ENCODE measurements around the gene CATSPERZ.

The CATSPERZ gene

DNA sequence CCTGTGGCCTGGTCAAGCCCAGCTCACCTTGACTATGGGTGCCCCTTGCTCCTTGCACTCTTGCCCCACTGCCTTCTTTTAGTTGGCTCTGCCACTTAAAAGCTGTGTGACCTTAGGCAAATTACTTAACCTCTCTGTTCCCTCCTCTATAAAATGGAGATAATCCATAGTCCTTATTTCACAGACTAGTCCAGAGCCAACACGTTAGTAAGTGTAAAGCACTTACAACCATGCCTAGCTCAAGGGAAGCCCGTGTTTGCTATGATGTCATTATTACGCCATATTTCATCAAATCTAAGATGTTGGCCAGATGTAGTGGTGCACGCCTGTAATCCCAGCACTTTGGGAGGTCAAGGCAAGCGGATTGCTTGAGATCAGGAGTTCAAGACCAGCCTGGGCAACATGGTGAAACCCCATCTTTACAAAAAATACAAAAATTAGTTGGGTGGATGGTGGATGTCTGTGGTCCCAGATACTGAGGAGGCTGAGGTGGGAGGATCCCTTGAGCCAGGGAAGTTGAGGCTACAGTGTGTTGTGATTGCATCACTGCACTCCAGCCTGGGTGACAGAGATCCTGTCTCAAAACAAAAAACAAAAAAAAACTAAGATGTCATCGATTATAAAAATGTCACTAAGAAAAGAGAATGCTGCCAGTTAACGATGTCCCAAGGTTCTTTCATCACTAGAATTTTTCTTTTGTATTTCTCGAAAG is 37.5 kb downstream of the CATSPERZ start:
- in situ Hi-C loops (cut with HindIII; ENCODE audit: low sequenced_read_pairs), result no loop called here

DNA sequence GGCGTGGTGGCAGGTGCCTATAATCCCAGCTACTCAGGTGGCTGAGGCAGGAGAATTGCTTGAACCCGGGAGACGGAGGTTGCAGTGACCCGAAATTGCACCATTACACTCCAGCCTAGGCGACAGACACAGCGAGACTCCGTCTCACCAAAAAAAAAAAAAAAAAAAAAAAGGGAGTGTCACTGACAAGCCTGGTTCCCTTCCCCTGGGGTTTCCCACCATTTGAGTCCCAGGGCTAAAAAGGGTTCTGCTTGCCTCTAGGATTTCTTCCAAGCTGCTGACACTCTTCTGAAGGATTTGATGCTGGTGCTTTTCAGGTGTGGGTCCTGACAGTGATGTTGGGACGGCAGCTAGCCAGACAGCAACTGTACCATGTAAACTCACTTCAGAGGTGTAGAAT is 38.6 kb downstream of the CATSPERZ start:
- in situ Hi-C loops (cut with HindIII; ENCODE audit: low sequenced_read_pairs), result no loop called here

DNA sequence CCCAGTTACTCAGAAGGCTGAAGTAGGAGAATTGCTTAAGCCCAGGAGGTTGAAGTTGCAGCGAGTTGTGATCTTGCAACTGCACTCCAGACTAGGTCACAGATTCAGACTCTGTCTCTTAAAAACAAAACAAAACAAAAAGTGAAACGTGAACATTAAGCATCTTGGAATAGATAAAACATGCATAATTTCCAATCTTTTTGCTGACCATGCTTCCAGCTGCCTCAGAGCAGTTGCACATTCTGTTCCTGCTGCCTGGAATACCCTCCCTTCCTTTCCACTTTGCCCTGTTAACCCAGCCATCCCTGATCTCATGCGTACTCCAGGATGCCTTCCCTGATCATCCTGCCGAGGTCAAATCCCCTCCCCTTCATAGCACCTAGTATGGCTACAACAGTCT is 39.1 kb downstream of the CATSPERZ start:
- in situ Hi-C loops (cut with HindIII; ENCODE audit: low sequenced_read_pairs), result no loop called here

DNA sequence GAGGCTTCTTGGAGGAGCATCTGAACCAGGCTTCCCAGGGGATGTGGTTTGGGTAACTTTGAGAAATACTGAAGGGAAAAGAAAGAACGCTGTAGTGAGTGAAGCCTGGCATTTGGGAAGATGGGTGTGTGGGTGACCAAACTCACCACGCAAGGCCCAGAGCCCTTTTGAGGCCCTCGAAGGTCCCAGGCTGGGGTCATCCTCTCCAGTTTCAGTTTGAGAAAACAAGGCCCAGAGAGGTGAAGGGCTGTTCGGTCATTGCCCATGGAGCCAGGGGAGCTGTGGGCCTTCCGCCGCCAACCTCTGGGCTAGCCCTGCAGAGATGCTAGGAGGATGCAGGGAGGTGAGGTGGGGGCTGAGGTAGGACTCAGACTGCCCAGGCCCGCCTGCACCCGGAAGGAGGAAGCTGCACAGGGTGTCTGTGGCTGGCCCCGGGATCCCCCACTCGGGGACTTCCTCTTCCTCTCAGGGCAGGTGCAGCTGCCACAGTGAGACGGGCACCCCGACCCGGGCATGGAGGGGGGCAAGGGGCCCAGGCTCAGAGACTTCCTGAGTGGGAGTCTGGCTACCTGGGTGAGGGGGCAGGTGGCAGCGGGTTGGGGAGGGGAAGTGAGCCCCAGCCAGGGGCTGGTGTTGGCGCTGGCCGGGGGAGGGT is 39.7 kb downstream of the CATSPERZ start, which contains the start of gene CCDC88B:
Gene CCDC88B, plus strand, starts transcription at position 451 of the 655 bp plus-strand sequence. Its CDS starts 63 bp downstream, at position 514.
- in situ Hi-C loops (cut with HindIII; ENCODE audit: low sequenced_read_pairs), result no loop called here

DNA sequence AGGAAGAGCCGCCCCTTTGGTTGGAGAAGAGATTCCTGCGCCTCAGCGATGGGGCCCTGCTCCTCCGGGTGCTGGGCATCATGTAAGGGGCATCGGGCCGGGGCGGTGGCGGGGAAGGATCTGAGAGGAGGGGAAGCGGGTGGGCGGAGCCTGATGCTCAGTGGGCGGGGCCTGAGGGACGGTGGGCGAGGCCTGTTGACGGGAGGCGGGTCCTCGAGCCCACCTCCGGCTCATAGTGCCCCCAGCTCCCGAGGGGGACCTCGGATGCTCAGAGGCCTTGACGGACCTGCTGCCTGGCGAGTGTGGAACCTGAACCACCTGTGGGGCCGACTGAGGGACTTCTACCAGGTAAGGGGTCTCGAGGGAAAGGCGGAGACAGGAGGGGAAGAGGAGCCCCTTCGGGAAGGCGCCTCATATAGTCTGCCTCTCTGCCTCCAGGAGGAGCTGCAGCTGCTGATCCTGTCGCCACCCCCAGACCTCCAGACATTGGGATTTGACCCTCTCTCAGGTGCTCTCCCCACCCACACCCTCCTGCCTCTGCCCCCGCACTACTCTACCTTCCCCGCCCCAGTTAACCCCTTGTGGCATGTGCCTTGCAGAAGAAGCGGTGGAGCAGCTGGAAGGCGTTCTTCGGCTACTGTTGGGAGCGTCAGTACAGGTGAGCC is 40.6 kb downstream of the CATSPERZ start:
- in situ Hi-C loops (cut with HindIII; ENCODE audit: low sequenced_read_pairs), result no loop called here

DNA sequence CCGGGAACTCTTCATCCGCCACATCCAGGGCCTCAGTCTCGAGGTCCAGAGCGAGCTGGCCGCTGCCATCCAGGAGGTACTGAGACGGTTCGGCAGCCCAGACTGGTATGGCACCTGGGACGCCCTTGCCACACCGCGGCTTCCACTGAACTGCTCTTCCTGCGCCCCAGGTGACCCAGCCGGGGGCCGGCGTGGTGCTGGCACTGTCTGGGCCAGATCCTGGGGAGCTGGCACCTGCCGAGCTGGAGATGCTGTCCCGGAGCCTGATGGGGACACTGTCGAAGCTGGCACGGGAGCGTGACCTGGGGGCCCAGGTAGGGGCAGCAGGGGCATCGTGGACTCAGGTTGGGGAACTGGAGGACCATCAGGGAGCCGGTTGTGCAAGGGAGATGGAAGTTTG is 41.3 kb downstream of the CATSPERZ start:
- in situ Hi-C loops (cut with HindIII; ENCODE audit: low sequenced_read_pairs), result no loop called here

DNA sequence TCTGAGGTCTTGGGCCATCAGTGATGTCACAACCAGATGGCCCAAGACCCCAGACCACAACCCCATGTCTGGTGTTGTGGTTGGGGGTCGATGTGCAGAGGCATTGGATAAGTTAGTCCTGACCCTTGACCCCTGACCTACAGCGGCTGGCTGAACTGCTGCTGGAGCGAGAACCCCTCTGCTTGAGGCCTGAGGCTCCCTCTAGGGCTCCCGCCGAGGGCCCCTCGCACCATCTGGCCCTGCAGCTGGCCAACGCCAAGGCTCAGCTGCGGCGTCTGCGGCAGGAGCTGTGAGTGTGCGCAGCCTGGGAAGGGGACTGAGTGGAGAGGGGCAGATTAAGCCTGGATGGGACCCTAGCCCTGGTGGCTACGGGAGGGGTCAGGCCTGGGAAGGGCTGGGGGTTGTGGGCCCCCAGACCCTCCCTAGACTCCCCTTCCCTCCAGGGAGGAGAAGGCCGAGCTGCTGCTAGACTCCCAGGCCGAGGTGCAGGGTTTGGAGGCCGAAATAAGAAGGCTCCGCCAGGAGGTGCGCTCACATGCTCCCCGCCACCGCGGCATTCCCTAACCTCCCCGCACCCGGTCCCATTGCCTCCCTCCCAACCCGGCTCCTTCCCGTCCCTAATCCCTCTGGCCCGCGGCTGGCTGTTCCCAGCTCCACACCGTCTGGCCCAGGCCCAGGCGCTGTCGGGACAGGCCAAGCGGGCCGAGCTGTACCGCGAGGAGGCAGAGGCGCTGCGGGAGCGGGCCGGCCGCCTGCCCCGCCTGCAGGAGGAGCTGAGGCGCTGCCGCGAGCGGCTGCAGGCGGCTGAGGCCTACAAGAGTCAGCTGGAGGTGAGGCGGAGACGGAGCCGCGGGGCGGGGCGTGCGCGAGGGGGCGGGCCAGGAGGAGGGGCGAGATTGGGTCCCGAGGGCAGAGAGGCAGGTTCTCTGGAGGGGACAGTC is 42.0 kb downstream of the CATSPERZ start:
- in situ Hi-C loops (cut with HindIII; ENCODE audit: low sequenced_read_pairs), result no loop called here

DNA sequence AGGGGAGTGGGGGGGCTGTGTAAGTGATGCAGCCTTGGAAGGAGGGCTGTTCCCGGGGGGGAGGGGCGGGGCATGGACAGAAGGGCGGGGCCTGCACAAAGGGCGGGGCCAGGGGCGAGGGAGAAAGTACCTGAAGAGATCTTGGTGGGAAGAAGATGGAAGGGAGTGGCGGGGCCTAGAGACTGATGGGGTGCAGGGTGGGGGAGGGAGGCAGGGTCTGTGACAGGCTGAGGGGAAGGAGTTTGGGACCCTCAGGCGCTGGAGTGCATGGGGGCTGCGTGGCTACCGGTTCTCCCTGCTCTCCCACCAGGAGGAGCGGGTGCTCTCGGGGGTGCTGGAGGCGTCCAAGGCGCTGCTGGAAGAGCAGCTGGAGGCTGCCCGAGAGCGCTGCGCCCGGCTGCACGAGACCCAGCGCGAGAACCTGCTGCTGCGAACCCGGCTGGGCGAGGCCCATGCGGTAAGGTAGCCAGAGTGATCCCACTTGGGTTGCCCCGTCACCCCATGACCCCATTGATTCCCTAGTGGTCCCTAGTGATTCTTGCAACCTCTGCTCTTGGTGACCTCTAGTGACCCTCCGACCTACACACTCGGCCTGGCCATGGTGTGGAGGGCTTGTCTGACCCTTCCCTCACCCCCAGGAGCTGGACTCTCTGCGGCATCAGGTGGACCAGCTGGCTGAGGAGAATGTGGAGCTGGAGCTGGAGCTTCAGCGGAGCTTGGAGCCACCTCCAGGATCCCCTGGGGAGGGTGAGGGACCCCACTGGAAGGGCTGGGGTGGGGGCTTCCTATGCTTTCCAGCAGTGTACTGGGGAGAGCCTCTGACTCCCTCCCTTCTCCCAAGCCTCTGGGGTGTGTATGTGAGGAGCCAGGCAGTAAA is 42.9 kb downstream of the CATSPERZ start:
- in situ Hi-C loops (cut with HindIII; ENCODE audit: low sequenced_read_pairs), result no loop called here

DNA sequence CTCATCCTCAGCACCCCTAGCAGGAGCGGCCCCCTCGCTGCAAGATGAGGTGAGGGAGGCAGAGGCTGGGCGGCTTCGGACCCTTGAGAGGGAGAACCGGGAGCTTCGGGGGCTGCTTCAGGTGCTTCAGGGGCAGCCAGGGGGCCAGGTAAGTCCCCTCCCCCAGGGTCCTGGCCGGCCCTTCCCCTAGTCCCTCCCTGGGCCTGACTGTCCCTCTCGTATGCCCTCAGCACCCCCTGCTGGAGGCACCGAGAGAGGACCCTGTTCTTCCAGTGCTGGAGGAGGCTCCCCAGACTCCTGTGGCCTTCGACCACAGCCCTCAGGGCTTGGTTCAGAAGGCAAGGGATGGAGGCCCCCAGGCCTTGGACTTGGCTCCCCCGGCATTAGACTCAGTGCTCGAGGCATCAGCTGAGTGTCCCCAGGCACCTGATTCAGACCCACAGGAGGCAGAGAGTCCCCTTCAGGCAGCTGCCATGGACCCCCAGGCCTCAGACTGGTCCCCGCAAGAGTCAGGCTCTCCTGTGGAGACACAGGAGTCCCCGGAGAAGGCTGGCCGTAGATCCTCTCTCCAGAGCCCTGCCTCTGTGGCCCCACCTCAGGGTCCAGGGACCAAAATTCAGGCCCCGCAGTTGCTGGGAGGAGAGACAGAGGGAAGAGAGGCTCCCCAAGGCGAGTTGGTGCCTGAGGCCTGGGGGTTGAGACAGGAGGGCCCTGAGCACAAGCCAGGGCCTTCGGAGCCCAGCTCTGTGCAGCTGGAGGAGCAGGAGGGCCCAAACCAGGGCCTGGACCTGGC is 43.8 kb downstream of the CATSPERZ start:
- in situ Hi-C loops (cut with HindIII; ENCODE audit: low sequenced_read_pairs), result no loop called here

DNA sequence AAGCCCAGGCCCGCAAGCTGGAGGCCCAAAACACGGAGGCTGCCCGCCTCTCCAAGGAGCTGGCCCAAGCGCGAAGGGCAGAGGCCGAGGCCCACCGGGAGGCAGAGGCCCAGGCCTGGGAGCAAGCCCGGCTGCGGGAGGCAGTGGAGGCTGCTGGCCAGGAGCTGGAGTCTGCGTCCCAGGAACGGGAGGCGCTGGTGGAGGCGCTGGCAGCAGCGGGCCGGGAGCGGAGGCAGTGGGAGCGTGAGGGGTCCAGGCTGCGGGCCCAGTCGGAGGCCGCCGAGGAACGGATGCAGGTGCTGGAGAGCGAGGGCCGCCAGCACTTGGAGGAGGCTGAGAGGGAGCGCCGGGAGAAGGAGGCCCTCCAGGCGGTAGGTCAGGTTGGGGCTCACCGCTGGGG is 44.6 kb downstream of the CATSPERZ start:
- in situ Hi-C loops (cut with HindIII; ENCODE audit: low sequenced_read_pairs), result no loop called here

DNA sequence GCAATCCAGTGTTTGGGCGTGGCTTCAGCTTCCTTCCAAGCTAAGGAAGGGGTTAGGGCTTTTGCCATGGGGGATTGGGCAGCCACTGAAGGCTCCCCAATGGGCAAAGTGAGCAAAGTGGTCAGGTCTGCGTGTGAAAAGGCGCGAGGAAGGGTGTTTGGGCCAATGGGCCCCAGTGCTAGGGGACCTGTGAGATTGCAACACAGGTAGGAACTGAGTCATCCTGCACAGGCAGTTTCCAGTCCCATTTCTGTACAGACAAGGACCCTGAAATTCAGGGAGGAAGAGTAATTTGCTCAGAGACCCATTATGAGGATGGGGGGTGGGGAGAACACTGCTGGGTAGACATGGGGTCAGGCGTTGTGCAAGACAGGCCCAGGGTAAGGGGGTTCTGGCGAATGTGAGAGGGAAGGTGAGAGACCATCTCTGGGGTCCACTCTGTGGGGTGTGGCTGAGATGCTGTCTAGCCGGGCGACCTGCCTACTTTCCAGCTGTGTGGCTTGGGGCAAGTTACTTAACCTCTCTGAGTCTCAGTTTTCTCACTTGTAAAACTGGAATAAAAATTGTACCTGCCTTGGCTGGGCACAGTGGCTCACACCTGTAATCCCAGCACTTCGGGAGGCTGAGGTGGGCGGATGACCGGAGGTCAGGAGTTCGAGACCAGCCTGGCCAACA is 47.2 kb downstream of the CATSPERZ start:
- in situ Hi-C loops (cut with HindIII; ENCODE audit: low sequenced_read_pairs), result no loop called here

DNA sequence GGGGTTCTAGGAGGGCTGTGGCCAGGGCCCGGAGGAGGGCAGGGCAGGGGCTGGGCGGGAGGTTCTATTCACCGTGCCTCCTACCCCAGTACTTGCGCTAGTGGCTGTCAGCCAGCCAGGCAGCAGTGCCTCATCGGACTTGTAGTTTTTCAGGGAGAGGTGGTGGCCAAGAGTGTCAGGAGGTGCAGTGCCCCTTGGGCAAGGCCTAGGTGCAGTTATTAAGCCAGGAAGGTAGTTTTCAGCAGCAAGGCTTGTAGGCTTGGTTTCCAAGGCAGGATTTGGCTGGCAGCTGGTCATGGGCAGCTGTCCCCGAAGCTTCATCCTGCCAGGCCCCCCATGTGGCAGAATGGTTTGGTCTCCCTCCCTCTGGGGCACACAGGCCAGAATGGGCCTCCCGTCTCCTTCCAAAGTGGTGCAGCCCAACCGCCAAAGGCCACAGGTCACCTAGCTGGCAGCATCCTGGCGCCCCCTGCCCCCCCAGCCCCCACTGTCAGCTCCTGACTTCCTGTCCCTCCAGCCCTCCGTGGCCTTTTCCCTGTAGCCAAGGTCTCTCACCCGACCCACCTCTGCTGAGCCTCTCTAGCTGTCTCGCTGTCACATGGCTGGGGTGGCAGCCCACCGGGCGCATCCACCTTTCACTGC is 48.3 kb downstream of the CATSPERZ start:
- in situ Hi-C loops (cut with HindIII; ENCODE audit: low sequenced_read_pairs), result no loop called here

DNA sequence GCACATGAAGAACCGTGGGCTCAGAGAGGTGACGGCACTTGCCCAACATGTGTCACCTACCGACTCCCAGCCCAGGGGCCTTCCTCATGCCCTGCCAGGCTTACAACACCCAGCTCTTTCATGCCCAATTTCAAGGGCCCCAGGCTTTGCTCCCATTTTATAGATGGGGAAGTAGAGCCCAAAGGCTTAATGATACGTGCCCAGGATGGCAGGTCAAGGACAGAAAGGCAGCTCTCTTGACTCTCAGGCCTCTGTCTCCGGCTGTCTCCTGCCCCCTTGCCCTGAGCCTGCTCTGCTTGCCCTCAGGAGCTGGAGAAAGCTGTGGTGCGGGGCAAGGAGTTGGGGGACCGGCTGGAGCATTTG is 48.8 kb downstream of the CATSPERZ start:
- in situ Hi-C loops (cut with HindIII; ENCODE audit: low sequenced_read_pairs), result no loop called here

DNA sequence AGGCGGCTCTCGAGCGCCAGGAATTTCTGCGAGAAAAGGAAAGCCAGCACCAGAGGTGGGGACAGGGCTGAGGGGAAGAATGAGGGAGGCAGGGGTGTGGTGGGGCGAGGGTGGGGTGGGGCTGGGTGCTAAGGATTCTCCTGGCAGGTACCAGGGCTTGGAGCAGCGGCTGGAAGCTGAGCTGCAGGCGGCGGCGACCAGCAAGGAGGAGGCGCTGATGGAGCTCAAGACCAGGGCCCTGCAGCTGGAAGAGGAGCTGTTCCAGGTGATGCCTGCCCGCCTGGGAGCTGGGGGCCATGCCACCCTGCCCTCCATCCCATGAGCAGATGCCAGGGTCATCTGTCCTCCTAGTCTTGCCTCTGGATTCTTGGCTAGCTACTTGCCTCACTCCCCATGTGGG is 49.2 kb downstream of the CATSPERZ start:
- in situ Hi-C loops (cut with HindIII; ENCODE audit: low sequenced_read_pairs), result no loop called here

DNA sequence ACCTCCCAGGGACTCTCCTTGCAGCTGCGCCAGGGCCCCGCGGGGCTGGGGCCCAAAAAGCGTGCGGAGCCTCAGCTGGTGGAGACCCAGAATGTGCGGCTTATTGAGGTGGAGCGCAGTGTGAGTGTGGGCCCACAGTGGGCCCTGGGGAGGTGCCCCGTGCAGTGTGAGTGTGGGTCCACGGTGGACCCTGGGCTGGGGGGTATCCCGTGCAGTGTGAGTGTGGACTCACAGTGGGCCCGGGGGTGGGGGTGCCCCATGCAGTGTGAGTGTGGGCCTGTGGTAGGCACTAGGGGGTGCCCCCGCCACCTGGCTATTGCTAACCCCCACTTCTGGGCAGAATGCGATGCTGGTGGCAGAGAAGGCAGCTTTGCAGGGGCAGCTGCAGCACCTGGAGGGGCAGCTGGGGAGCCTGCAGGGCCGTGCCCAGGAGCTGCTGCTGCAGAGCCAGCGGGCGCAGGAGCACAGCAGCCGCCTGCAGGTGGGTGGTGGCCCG is 51.0 kb downstream of the CATSPERZ start:
- in situ Hi-C loops (cut with HindIII; ENCODE audit: low sequenced_read_pairs), result no loop called here

DNA sequence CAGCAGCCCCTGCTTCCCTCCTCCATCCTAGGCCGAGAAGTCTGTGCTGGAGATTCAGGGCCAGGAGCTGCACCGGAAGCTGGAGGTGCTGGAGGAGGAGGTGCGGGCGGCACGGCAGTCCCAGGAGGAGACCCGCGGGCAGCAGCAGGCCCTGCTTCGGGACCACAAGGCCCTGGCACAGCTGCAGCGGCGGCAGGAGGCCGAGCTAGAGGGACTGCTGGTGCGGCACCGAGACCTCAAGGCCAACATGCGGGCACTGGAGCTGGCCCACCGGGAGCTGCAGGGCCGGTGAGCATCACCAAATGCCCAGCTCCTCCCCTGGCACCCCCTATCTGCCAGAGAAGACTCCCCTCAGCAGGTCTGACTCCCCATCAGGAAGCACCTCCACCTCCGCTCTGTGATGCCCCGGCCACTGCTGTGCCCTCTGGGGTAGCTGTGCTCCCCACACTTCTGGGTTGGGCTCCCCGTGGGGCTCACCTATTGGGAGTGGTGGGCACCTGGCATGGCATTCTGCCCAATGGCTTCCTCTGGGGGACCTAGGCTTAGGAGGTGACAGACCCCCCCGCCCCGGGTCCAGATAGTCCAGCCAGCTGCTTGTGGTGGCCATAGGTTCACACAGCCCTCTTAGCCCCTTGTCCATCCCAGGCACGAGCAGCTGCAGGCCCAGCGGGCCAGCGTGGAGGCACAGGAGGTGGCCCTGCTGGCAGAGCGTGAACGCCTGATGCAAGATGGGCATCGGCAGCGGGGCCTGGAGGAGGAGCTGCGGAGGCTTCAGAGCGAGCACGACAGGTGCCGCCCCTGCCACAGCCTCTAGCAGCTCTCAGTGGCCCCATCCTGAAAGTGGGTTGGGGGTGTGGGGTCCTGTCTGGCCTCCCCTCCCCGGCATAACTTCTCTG is 52.2 kb downstream of the CATSPERZ start:
- in situ Hi-C loops (cut with HindIII; ENCODE audit: low sequenced_read_pairs), result no loop called here

Data from endothelial cell of hepatic sinusoid (primary cell).